LNCAP (cell line): ENCODE results near the gene SGMS1.

Source experiments
- CTCF ChIP-seq: fragments of 450-650 bp; IDR thresholded peaks from 2 replicates; pipeline ENCODE4 v1.5.1; 2017; ENCODE audit warnings: mild to moderate bottlenecking

Gene SGMS1

GRCh38 chr10:50540069-50540825 is 83.5 kb downstream of the SGMS1 start:
- no peak for TF ChIP-seq CTCF

GRCh38 chr10:50538555-50539398 is 85.0 kb downstream of the SGMS1 start:
- no peak for TF ChIP-seq CTCF

GRCh38 chr10:50536617-50537240 is 87.0 kb downstream of the SGMS1 start:
- TF ChIP-seq CTCF: no peak

- no peak for TF ChIP-seq CTCF
Observed at GRCh38 chr10:50533296-50533695, 90.5 kb downstream of the SGMS1 start.

- no peak for TF ChIP-seq CTCF
Observed at GRCh38 chr10:50531388-50532077, 92.2 kb downstream of the SGMS1 start.

GRCh38 chr10:50529660-50530059 is 94.1 kb downstream of the SGMS1 start:
- TF ChIP-seq CTCF: no peak

- TF ChIP-seq CTCF: no peak
Observed at GRCh38 chr10:50528206-50528605, 95.5 kb downstream of the SGMS1 start.
